Measurements from ENCODE around the gene TMEM196.

GRCh38 chr7:19816128-19816527 is 42.7 kb upstream of the TMEM196 start:
- TF ChIP-seq CTCF (IDR thresholded peaks at IDR 0.05): no peak
- TF ChIP-seq EZH2 (IDR thresholded peaks at IDR 0.05; ENCODE audit: borderline replicate concordance, insufficient read depth, low read depth, low read length, poor library complexity, severe bottlenecking): no peak
